Adrenal gland (tissue), 5 donors: ENCODE results near the gene KLHL12.

Source experiments
- POLR2A ChIP-seq, 2 donors: fragments of 450-650 bp; IDR thresholded peaks; one replicate each; pipeline ENCODE4 v1.6.1; 2017; ENCODE audit warnings: antibody characterized with exemption in 2 of 2, mild to moderate bottlenecking in 2 of 2, moderate library complexity in 1 of 2
- TF ChIP-seq, protein P1 (sequence below), 6 experiments: fragments of 450-650 bp in 4 of 6; fragments of 200-600 bp in 2 of 6; sonication (generic) in 1 of 6; IDR thresholded peaks; 1 replicate in 5 of 6; 2 replicates in 1 of 6; pipeline versions ENCODE4 v1.5.1 to v1.8.0; 2016 to 2021; ENCODE audit warnings: antibody characterized with exemption in 6 of 6, mild to moderate bottlenecking in 2 of 6, moderate library complexity in 1 of 6
- donor health status: DM: no; HTN: no; CAD: no.

DNA sequence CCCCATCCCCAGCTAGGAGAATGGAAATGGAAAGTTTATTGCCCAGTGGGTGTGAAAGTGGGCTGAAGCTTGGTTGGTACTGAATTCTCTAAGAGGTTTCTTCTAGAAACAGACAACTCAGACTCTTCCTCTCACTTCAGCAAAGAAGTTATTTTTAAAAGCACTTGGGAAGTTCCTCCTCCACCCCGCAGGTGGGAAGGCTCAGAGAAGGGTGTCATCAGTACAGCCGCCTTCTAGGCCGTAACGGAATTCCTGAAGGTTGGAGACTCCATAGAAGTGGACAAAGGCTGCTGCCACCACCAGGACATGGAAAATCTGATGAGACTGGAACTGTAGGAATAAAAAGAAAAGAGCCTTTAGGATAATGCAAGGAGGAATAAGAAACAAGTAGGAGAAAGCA is 14.3 kb upstream of the KLHL12 start:
- TF ChIP-seq, protein P1, sequence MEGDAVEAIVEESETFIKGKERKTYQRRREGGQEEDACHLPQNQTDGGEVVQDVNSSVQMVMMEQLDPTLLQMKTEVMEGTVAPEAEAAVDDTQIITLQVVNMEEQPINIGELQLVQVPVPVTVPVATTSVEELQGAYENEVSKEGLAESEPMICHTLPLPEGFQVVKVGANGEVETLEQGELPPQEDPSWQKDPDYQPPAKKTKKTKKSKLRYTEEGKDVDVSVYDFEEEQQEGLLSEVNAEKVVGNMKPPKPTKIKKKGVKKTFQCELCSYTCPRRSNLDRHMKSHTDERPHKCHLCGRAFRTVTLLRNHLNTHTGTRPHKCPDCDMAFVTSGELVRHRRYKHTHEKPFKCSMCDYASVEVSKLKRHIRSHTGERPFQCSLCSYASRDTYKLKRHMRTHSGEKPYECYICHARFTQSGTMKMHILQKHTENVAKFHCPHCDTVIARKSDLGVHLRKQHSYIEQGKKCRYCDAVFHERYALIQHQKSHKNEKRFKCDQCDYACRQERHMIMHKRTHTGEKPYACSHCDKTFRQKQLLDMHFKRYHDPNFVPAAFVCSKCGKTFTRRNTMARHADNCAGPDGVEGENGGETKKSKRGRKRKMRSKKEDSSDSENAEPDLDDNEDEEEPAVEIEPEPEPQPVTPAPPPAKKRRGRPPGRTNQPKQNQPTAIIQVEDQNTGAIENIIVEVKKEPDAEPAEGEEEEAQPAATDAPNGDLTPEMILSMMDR (IDR thresholded peaks at IDR 0.05) = no peak
- TF ChIP-seq POLR2A (IDR thresholded peaks at IDR 0.05) = no peak
